Osteocyte (in vitro differentiated cells): ENCODE measurements around the gene OSBP2. TPM values are rescaled to one million over a fixed set of nuclear protein-coding genes. Genes with fewer than 3 reads are reported as not detected.
A peak's percentile ranks its signal among the peaks of the same experiment; 100 is the strongest.

Experiments used
- DNase-seq: peaks from one replicate; pipeline ENCODE4 v3.0.0; 2021; ENCODE audit warnings: mixed read lengths; ENCODE audit not compliant: unreplicated experiment; ENCODE audit errors: extremely low spot score
- H3K27ac Mint-ChIP-seq: one replicate; pipeline ENCODE4 v1.8.0; 2021; ENCODE audit warnings: mild to moderate bottlenecking, mixed read lengths; ENCODE audit not compliant: unreplicated experiment
- H3K27me3 Mint-ChIP-seq: one replicate; pipeline ENCODE4 v1.8.0; 2021; ENCODE audit warnings: mixed read lengths; ENCODE audit not compliant: unreplicated experiment
- H3K36me3 Mint-ChIP-seq: one replicate; pipeline ENCODE4 v1.8.0; 2021; ENCODE audit warnings: mixed read lengths; ENCODE audit not compliant: unreplicated experiment
- H3K4me1 Mint-ChIP-seq: one replicate; pipeline ENCODE4 v1.8.0; 2021; ENCODE audit warnings: mixed read lengths; ENCODE audit not compliant: unreplicated experiment
- H3K4me3 Mint-ChIP-seq: one replicate; pipeline ENCODE4 v1.8.0; 2021; ENCODE audit warnings: mild to moderate bottlenecking, moderate library complexity, mixed read lengths; ENCODE audit not compliant: unreplicated experiment
- H3K9me3 Mint-ChIP-seq: one replicate; pipeline ENCODE4 v1.8.0; 2021; ENCODE audit warnings: mixed read lengths; ENCODE audit not compliant: unreplicated experiment
- CTCF ChIP-seq: fragments of 200-600 bp; sonication (generic); IDR thresholded peaks from 2 replicates; pipeline ENCODE4 v1.5.0; 2021; ENCODE audit warnings: antibody characterized with exemption, mild to moderate bottlenecking, moderate library complexity
- total RNA-seq: library from RNA; stranded (reverse); gene quantifications from 2 replicates; pipeline ENCODE4 v1.2.1, GENCODE V29; 2021

Gene OSBP2
- total RNA-seq, 1 donor from 2014 or later: 3.8 TPM

GRCh38 chr22:30925667-30926066, 231.0 kb downstream of the OSBP2 start:
- Mint-ChIP-seq H3K27me3 (peaks cover 6% of the 10 kb centered on the region), H3K4me1 (peaks cover 7% of the 10 kb centered on the region), H3K9me3 (no peaks in the 10 kb centered on the region), H3K27ac (no peak overlapping the region), H3K4me3 (no peak overlapping the region), H3K36me3 (peaks cover 36% of the 10 kb centered on the region)
- DNase-seq: peak; percentile 65
- no peak for TF ChIP-seq CTCF

GRCh38 chr22:30926706-30927105, 232.0 kb downstream of the OSBP2 start:
- Mint-ChIP-seq H3K27ac (no peak overlapping the region), H3K27me3 (peaks cover 5% of the 10 kb centered on the region), H3K36me3 (peaks cover 45% of the 10 kb centered on the region), H3K4me3 (no peak overlapping the region), H3K9me3 (no peaks in the 10 kb centered on the region), H3K4me1 (peaks cover 2% of the 10 kb centered on the region)
- DNase-seq: peak; percentile 53
- TF ChIP-seq CTCF: no peak

GRCh38 chr22:30927806-30928205, 233.1 kb downstream of the OSBP2 start:
- Mint-ChIP-seq H3K9me3 (no peaks in the 10 kb centered on the region), H3K27me3 (no peaks in the 10 kb centered on the region), H3K36me3 (peaks cover 53% of the 10 kb centered on the region), H3K27ac (no peak overlapping the region), H3K4me3 (no peak overlapping the region), H3K4me1 (no peaks in the 10 kb centered on the region)
- DNase-seq: no peak
- no peak for TF ChIP-seq CTCF

GRCh38 chr22:30928401-30928800, 233.7 kb downstream of the OSBP2 start:
- Mint-ChIP-seq H3K27me3 (no peaks in the 10 kb centered on the region), H3K4me3 (no peak overlapping the region), H3K4me1 (no peaks in the 10 kb centered on the region), H3K36me3 (peaks cover 57% of the 10 kb centered on the region), H3K27ac (no peak overlapping the region), H3K9me3 (no peaks in the 10 kb centered on the region)
- no peak for TF ChIP-seq CTCF
- DNase-seq: no peak

- H3K9me3 Mint-ChIP-seq: no peaks in the 10 kb centered on the region
- H3K4me1 Mint-ChIP-seq: no peaks in the 10 kb centered on the region
- DNase-seq: peak; percentile 27
- peaks cover 66% of the 10 kb centered on the region for H3K36me3 Mint-ChIP-seq
- TF ChIP-seq CTCF: no peak
- no peak overlapping the region for H3K27ac Mint-ChIP-seq
- H3K4me3 Mint-ChIP-seq: no peak overlapping the region
- no peaks in the 10 kb centered on the region for H3K27me3 Mint-ChIP-seq
Observed at GRCh38 chr22:30930228-30930627, 235.6 kb downstream of the OSBP2 start.
